ENCODE data around the gene AOC1. TPM values are rescaled to one million over a fixed set of nuclear protein-coding genes. Genes with fewer than 3 reads are reported as not detected.

AOC1 gene
- total RNA-seq, 4 donors from 2014 or later: 0.69 TPM; not detected in 2

GRCh38 chr7:150820578-150821198 is 31.6 kb upstream of the AOC1 start:
- H3K4me1 ChIP-seq: no peaks in the 10 kb centered on the region
- 60 to 71% methylated on average over 5 to 7 of the region's 7 CpGs for WGBS, 2 donors (ENCODE audit: low coverage in 1 of 2)
- H3K27ac ChIP-seq: no peak overlapping the region
- TF ChIP-seq CTCF (IDR thresholded peaks at IDR 0.05): no peak
- TF ChIP-seq POLR2AphosphoS5 (IDR thresholded peaks at IDR 0.05): no peak
- no peak for TF ChIP-seq POLR2A (IDR thresholded peaks at IDR 0.05)
- no peak for TF ChIP-seq EP300 (IDR thresholded peaks at IDR 0.05)
- peaks cover 4% of the 10 kb centered on the region for H3K27me3 ChIP-seq
- no peak overlapping the region for H3K4me3 ChIP-seq
- no peaks in the 10 kb centered on the region for H3K36me3 ChIP-seq
- no peak for ATAC-seq
- peaks cover 0 to 16% (median 1%) of the 10 kb centered on the region in 3 donors for H3K9me3 ChIP-seq

GRCh38 chr7:150823043-150823442 is 29.3 kb upstream of the AOC1 start:
- no peak for ATAC-seq

DNA sequence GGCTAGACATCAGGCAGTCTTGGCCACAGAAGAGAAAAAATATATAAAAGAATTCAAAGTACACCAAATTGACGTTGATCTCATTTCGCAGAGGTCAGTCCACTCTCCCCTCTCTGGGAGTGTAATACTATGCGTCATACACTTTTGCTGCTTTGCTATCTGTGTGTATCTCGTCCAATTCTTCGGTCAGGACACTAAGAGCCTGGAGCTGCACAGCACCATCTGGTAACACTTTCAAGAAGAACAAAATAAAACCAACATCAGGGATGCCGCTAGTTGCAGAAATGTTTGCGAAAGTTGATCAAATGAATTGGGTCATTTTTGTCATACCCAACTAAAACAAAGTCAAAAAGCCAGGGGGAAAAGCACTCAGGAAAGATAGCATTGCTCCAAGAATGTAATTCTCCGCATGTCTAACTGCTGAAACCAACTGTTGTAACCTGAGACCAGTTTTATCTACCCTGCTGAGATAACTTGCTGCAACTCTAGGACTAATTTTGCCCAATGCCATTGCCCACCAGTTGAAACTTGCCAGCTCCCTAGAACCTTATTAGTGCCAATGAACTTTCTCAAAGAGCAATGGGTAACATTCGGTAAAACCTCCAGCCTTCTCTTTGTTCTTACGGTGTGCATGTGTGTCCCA is 28.7 kb upstream of the AOC1 start:
- WGBS, 2 donors (ENCODE audit: low coverage in 1 of 2): 58 to 90% methylated on average over 8 to 10 of the region's 10 CpGs
- no peaks in the 10 kb centered on the region for H3K27me3 ChIP-seq
- no peaks in the 10 kb centered on the region for H3K36me3 ChIP-seq
- ATAC-seq: no peak
- H3K4me3 ChIP-seq: no peak overlapping the region
- H3K4me1 ChIP-seq: no peaks in the 10 kb centered on the region
- H3K9me3 ChIP-seq: peaks cover 0 to 1% (median 0%) of the 10 kb centered on the region in 3 donors
- H3K27ac ChIP-seq: no peak overlapping the region
- TF ChIP-seq EP300 (IDR thresholded peaks at IDR 0.05) (no peak), CTCF (IDR thresholded peaks at IDR 0.05) (no peak), POLR2A (IDR thresholded peaks at IDR 0.05) (no peak), POLR2AphosphoS5 (IDR thresholded peaks at IDR 0.05) (no peak)

More at GRCh38 chr7:150823043-150823442, 29.3 kb upstream of the AOC1 start:
- Histone ChIP-seq H3K4me1 (no peaks in the 10 kb centered on the region), H3K36me3 (no peaks in the 10 kb centered on the region), H3K27me3 (no peaks in the 10 kb centered on the region), H3K9me3 (peaks cover 0 to 1% (median 0%) of the 10 kb centered on the region in 3 donors), H3K4me3 (no peak overlapping the region), H3K27ac (no peak overlapping the region)
- TF ChIP-seq EP300 (IDR thresholded peaks at IDR 0.05): no peak
- no peak for TF ChIP-seq CTCF (IDR thresholded peaks at IDR 0.05)
- no peak for TF ChIP-seq POLR2AphosphoS5 (IDR thresholded peaks at IDR 0.05)
- no peak for TF ChIP-seq POLR2A (IDR thresholded peaks at IDR 0.05)
- 79 to 83% methylated on average over 7 to 8 of the region's 8 CpGs for WGBS, 2 donors (ENCODE audit: low coverage in 1 of 2)

DNA sequence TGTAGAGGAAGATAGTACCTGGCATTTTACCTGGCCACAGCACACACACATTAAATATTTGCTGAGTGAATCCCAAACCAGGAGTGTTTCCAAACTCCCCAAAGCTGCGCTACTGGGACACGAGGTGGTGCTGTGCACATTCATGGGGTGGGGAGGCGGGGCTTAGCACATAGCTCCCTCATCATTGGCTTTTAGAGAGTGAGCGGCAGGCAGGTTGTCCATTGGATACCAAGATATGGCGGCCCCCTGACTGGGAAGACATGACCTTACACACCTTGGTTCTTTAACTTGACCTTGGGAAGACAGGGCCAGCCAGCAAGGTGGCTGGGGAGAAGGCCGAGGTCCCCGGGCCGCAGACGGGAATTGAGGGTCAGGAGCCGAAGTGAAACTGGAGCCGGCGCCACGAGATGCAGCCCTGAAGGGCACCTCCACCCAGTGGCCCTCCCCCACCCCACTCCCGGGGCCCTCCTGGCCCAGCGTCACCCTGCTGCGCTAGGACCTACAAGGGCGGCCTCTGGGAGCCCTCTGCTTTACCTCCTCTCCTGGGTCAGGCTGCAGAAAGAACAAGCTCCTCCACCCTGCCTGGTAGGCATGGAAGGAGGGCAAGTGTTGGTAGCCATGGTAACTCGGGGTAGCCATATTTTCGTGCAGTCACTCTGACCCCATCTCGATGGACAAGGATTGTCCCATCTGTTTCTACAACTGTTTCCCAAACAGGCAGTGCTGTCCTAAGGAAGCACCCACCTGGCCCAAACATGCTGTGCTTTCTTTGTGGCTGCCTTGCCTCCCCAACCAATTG is 27.7 kb upstream of the AOC1 start:
- no peaks in the 10 kb centered on the region for H3K27me3 ChIP-seq
- TF ChIP-seq POLR2A (IDR thresholded peaks at IDR 0.05) (no peak), CTCF (IDR thresholded peaks at IDR 0.05) (no peak), POLR2AphosphoS5 (IDR thresholded peaks at IDR 0.05) (no peak), EP300 (IDR thresholded peaks at IDR 0.05) (no peak)
- no peak overlapping the region for H3K27ac ChIP-seq
- WGBS, 2 donors (ENCODE audit: low coverage in 1 of 2): 100% methylated on average over 1 of the region's 20 CpGs; no CpG with 5 or more reads in 1 of the 2 donors
- no peak overlapping the region for H3K4me3 ChIP-seq
- peaks cover 0 to 1% (median 0%) of the 10 kb centered on the region in 3 donors for H3K9me3 ChIP-seq
- ATAC-seq: no peak
- H3K4me1 ChIP-seq: no peaks in the 10 kb centered on the region
- H3K36me3 ChIP-seq: no peaks in the 10 kb centered on the region

All from gastroesophageal sphincter (tissue), 4 donors.